Activated CD4-positive, CD25-positive, alpha-beta regulatory T cell treated with anti-CD3 and anti-CD28 coated beads, Interleukin-2, amount 50 U/mL, for 24 hours (primary cell): ENCODE measurements around the gene LAMTOR3.

Source experiments
- ATAC-seq, 2 donors: fragments of 150-1000 bp; cut with Tn5 transposase; one replicate each; pipeline ENCODE4 v1.10.0; 2021; ENCODE audit warnings: mild to moderate bottlenecking in 1 of 2, moderate library complexity in 1 of 2

The LAMTOR3 gene

DNA sequence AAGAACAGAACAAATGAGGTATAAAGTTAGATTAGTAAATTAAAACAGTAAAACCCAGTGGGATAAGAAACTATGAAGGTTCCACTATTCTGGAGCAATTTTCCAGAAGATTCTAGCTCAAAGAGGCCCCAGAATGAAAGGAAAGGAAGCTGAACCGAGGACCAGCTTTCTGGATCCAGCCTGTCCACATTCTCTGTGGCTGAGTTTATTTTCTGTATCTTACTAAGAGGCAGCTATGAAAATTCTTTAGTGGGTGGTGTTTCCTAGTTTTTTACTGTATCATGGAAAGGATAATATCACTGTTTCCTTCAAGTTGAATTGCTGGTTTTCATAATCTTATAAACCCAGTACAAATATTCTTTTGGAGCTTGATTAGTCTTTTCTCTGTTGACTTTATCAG is 65.8 kb downstream of the LAMTOR3 start:
- no peak for ATAC-seq
